HG03135 (cell line): ENCODE results near the gene PKNOX2.
A peak's percentile ranks its signal among the peaks of the same experiment; 100 is the strongest.

ENCODE experiments used
- ATAC-seq: cut with Tn5 transposase; IDR thresholded peaks from one replicate; pipeline ENCODE4 v1.9.1; 2021; ENCODE audit warnings: mild to moderate bottlenecking, moderate library complexity; ENCODE audit not compliant: unreplicated experiment

The PKNOX2 gene, protein sequence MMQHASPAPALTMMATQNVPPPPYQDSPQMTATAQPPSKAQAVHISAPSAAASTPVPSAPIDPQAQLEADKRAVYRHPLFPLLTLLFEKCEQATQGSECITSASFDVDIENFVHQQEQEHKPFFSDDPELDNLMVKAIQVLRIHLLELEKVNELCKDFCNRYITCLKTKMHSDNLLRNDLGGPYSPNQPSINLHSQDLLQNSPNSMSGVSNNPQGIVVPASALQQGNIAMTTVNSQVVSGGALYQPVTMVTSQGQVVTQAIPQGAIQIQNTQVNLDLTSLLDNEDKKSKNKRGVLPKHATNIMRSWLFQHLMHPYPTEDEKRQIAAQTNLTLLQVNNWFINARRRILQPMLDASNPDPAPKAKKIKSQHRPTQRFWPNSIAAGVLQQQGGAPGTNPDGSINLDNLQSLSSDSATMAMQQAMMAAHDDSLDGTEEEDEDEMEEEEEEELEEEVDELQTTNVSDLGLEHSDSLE

GRCh38 chr11:125164422-125165110 lies at the start of gene PKNOX2:
Gene PKNOX2 (plus strand): TSS chr11:125164751. CDS start chr11:125351306, 186,555 bp downstream.
- no peak for ATAC-seq

DNA sequence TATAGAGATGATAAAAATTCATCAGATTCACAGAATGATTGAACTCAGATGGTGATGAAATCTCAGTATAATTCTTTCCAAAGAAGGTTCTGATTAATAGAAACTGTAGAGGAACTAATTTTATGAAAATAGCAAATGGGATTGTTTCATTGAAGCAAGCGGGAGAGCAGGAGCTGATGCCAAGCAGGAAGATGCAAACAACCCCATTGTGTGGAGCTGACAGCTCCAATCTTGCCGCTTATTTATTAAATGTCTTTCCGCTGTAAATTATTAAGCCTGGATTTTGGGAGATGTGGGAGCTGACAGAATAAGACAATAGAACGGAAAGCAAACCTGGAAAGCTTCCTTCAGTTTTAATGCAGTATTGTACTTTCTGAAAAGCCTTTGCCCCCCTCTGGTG lies 47.1 kb upstream of the PKNOX2 start:
- ATAC-seq: no peak

DNA sequence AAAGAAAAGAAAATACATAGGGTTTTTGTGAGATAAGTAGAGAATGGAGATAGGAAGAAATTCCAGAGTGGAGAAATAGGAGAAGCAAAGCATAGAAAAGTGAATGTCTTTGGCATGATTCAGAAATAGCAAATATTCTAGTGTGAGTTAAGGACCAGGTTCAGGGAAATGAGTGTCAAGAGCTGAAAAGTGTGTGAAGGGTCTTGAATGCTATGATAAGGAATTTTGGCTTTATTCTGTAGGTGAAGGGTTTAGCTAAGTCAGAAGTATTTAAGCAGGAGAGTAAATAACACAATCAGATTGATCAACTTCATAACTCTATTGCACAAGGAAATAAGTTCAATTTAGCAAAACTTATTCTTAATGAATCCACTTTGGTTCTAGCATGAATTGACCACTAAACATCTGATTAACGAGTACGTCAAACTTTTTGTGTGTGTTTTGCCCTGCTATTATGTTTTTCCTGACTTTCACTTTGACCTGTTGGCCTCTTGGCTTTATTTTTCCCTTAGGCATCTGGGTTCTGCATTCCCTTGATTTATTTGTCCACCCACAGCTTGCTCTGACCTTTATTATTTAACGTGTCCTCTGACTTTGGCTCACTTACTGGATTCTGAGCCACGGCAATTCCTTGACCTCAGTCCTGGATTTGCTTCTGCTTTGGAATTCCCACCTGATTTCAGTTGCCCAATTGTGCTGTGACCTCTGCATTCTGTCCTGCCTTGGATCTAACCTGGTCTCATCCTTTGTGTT lies 41.2 kb upstream of the PKNOX2 start:
- ATAC-seq: no peak

- peak; percentile 75 for ATAC-seq
These were observed 40.5 kb upstream of the PKNOX2 start for GRCh38 chr11:125123947-125124617.

DNA sequence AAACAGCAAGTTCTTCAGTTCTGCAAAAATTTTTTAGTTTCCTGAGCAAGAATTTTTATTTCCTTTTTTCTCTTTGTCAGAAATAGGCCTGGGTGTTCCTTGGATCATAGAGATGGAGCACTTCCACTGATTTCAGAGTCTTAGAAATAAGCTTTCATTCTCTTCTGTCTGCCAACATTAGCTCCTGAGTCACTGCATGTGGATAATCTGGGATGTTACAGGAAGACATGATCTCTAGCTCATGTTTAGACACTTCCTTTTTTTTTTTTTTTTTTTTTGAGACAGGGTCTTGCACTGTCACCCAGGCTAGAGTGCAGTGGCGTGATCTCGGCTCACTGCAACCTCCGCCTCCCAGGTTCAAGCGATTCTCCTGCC lies 39.9 kb upstream of the PKNOX2 start:
- ATAC-seq: no peak

GRCh38 chr11:125128450-125128849 lies 36.1 kb upstream of the PKNOX2 start:
- no peak for ATAC-seq

DNA sequence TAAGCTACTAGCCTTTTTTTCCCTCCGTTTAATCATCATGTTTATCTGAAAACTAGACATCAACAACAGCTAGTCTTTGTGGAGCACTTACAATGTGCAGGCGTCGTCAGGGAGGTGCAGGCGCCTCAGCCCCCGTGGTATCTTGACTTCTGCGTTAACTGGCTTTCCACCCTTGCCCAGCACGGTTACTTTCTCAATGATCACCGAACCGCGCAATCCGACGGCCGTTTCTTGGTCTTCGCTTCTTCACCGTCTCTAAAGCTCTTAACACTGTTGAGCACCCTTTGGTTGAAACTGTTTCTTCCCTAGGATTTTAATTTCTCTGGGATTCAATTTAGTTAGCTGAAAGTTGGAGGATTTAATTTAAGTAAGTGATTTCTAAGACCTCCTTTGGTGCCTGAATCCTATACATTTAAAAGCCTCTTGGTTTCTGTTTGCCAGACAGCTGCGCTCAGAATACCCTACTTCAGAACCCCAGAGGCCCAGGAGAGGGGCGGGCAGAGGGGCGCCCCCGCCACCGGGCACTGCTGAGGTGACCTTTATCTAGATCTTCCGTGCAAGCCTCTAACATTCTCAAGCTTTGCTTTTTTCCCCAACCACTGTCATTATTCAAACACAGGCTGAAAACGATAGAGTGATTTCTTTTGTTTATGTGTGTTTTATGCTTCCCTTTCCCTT lies 35.1 kb upstream of the PKNOX2 start:
- ATAC-seq: no peak

GRCh38 chr11:125132071-125132470 lies 32.5 kb upstream of the PKNOX2 start:
- no peak for ATAC-seq

GRCh38 chr11:125132596-125132995 lies 32.0 kb upstream of the PKNOX2 start:
- no peak for ATAC-seq

- ATAC-seq: no peak
These were observed 28.6 kb upstream of the PKNOX2 start for GRCh38 chr11:125136001-125136400.

- no peak for ATAC-seq
These were observed 25.6 kb upstream of the PKNOX2 start for GRCh38 chr11:125138966-125139365.

- no peak for ATAC-seq
These were observed 24.8 kb upstream of the PKNOX2 start for GRCh38 chr11:125139778-125140177.

DNA sequence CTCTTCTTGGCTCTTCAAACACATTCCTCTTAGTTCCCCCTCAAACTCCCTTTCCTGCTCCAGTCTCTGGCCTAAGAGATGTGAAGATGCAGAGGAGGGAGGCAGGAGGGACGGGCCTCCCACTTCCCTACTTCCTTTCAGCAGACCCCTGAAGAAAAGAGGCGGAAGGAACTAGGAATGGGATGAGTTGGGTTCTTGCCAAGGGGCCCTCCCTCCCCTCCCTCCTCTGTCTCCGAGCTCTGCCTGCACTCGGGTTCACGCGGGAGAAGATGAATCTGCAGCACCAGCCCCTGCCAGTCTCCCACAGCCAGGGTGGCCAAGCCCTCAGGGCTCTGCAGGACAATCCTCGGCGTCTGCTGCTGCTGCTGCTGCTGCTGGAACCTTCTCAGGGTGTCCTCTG lies 24.3 kb upstream of the PKNOX2 start:
- ATAC-seq: no peak

DNA sequence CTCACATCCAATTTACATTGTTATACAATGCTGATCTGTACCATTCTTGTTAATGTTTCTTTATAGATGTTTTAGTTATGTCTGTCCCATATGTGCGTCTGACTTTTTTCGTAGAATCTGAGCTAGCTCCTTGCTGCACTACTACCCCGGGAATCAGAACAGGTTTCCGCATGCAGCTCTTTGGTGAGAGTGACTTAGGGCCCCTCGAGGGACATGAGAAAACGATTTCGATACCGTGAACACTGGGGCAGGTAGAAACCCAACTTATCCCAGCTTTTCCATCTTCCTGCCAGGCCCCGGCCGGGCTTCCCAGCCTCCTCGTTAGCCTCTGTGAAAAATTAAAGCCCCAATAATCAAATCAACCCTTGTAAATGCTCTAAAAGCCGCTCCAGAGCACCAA lies 23.4 kb upstream of the PKNOX2 start:
- ATAC-seq: no peak

- ATAC-seq: peak; percentile 71
These were observed 22.6 kb upstream of the PKNOX2 start for GRCh38 chr11:125141686-125142535.

DNA sequence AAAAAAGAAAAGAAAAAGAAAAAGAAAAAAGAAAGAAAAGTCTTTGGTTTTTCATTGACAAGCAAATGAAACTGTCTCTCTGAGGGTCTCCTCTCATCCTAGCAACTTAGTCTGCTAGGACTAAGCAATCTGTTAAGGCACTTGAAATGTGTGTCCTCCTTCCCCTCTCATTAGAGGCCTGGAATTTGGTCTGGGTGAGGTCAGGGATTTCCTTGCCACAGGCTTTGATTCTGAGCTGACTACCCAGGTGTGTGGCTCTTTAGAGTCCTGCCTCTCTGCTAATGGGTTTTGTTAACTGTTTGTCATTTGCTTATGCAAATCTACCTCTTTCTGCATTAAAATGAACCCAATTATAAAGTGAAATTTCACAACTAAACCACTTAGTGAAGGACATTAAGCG lies 18.3 kb upstream of the PKNOX2 start:
- ATAC-seq: no peak

DNA sequence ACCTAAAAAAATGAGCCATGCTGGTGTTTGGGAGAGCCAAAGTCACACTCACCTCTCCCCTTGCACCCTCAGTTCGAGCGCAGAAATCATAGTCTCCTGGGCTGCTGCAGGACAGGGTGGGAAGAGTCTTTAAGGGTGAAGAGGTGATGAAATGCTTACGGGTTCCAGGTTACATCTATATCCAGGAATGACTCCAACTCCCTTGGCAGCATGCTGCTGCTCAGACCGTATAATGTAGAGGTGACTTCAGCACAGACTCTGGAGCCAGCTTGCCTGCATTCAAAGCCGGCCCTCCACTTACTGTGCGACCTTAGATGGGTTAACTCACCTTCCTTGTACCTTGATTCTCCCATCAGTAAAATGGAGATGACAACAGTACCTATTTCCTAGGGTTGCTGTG lies 17.3 kb upstream of the PKNOX2 start:
- no peak for ATAC-seq

GRCh38 chr11:125148011-125148410 lies 16.5 kb upstream of the PKNOX2 start:
- ATAC-seq: no peak

DNA sequence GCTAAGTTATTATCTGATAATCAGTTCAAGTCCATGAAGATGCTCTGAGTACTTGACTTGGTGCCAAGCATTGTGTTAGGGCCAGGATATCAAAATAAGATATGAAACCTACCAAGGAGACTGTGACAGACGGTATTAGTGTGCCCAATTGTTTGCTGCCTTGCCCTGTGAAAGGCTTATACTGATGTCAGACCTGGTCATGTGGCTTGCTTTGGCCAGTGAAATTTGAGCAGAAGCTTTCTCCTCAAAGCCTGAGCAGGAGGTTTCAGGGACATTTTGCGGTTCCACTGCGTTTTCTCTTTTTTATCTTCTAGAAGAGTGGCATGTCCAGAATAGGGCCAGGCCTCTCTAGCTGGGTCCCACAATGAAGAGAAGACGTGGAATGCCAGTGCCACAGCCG lies 15.8 kb upstream of the PKNOX2 start:
- no peak for ATAC-seq

GRCh38 chr11:125153837-125154236 lies 10.7 kb upstream of the PKNOX2 start:
- no peak for ATAC-seq
